Activated CD4-positive, alpha-beta T cell treated with anti-CD3 and anti-CD28 coated beads, Interleukin-2, Interleukin-6, amounts not matched to agents 100 ng/mL and 50 ng/mL, durations not matched to agents 16 hours and 8 hours (primary cell): ENCODE results near the gene SOD3.

ENCODE experiments used
- DNase-seq: peaks from one replicate; pipeline ENCODE4 v3.0.0-alpha.2; 2020

SOD3 gene

DNA sequence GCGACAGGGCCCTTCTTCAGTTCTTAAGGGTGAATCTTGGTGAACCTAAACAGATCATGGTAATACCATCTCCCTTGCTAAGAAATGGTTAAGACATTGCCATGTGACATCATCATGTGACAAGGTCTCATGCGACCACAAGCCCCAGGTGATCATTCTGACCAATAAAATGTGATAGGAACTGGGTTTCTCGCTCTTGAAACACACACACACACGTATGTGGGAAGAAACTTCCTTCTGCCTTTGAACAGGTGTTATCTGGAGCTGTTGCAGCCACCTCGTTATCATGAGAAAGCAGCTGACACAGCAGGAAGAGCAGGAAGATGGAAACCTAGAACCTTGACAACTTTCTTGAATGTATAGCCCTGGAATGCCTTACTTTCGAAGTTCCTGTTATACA is 10.2 kb downstream of the SOD3 start:
- no peak for DNase-seq

DNA sequence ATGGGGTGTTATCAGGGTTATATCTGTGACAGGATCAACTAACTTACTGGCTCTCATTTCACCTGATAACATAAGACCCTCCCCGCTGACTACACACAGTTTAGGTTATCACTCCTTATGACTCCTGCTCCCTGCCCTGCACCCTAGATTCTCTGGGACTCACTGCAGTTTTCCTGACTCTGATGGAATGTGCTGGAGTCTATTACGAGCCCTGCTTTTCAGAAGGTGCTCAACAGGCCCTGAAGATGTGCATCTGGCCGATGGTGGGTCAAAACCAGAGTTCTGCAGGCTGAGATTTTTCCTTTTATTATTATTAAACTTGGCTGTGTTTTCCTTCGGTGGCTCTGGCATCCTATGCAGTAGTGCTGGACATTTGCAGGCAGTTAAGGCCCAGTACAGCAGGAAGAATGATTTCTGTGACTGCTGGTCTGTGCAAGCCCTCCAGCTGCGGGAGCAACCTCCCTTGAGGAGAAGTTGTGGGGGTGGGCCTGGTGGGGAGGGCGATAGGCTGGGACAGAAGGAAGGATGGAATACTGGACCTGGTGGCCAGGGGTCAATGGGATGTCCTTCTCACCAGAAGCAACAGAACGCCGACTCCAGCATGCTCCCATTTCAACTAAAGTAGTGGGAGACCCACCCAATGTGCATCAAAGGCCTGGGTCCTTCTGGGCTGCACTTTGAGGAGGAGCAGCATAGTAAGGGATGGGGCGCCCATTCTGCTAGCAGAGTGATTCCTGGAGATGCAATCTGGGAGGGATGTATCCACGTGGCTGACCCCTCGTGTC is 11.0 kb downstream of the SOD3 start:
- DNase-seq, result no peak

DNA sequence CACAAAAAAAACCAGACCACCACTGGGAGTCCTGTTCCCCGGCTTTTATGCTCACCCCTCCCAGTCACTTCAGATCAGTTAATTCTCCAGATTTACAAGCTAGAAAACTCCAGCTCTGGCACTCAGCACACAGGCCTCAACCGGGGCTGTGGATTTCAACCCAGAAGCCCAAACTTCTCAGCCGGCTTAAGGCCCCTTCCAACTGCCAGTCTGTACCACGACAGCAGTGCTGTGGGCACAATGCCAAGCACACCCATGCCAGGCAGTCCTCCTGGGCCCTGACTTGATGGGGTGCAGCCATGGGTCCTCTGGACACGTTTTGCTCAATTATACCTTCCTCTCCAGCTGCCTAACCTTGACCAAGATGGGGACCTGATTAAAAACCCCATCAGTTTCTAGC is 12.2 kb downstream of the SOD3 start:
- no peak for DNase-seq

DNA sequence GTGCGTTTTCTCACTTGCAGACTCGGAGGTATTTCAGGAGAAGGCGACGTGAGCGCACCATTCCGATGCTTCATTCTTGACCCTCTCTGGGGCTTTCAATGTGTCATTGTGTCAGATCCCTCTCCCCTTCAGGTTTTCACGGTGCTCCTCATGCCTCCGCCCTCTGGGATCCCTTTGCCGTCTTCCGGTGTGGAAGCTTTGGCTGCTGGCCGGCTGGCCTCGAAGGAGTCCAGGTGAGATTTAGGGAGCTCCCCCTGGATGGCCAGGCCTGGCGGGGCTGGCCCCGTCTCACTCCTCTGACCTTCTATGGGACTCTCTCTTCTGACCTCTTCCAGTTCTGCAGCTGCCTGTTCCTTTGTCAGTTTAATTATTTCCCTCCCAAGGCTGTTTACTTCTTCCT is 12.9 kb downstream of the SOD3 start:
- no peak for DNase-seq

DNA sequence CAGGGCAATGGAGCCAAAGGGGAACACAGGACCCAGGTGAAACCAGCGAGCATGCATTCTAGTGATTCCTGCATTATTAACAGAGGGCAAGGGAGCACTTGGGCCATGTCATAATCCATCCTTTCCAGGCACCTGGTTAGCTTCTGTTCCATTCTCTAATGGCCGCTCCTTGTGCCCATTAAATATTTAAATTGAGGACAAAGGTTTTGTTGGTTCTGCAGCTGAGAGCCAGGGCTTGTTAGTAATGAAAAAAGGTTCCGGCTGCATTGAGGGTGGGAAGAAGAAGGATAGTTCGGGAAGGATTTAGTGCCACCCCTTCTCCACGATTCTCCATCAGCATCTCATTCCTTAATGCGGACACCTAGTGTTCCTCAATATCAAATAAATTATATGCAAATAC is 13.6 kb downstream of the SOD3 start:
- no peak for DNase-seq

DNA sequence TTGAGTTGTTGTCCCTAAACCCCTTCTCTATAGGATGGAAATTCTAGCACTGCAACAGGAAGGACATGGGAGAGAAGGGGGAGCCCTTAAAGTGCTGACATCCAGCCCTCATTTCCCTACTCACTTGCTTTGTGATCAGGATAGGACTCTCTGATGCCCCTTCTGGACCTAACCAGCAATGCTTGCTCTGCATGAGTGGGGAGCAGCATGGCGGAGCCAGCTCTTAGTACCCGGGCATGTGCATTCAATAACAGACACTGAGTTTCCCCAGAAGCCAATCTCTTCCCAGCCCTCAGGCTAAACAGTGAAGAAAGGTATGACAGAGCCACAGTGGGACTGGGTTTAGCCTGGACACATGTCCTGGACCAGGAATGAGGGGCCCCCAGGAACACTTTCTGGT is 14.0 kb downstream of the SOD3 start:
- no peak for DNase-seq

DNA sequence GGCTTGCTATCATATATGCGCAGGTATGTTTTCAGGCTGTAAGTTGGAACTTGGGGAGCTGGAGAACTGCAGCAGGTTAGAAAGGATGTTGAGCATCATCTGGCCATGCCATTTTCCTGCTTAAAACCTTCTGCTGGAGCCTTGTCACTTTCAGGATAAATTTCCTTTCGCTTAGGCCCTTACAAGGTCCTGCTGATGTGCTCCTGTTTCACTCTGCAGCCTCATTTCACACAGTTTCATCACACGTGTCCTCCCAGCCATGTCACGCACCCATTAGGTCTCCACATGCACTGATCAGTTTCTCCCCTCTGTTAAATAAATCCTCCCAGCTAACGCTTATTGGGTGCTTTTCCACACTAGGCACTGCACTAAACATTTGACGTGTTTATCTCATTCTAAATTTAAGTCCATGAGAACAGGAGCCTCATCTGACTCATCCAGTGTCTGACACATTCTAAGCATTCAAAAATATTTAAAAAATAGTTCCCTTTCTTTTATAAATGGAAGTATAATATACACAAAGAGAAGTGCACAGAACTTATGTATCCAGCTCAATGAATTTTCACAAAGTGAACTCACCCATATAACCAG is 14.5 kb downstream of the SOD3 start:
- no peak for DNase-seq

DNA sequence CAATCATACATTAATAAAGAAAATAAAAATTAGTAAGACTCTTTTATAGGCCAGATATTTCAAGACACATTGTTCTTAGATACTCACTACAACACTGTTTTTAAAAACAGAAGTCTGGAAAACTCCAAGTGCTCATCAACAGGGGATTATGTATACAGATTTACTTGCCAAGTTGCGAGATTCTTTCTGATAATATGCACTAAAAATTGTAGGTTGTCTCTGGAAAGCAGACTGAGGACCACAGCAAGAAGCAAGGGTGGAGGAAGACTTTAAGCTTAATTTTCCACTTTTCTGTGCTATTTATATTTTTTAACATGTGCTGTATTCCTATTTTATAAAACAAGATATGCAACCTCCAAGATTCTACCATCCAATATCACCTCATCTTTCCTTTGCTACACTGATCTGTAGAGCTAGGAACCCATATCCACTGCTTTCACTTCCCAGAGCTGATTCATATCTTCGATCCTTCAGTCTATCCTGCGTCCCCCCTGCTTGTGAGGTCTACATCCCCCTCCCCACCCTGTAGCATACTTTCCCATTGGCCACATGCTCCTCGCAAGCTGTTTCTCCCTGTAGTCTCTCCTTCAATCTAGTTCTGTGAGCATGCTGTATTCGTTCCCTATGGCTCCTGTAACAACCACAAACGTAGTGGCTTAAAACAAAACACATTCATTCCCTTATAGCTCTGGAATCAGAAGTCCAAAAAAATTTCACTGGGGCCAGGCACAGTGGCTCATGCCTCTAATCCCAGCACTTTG is 15.7 kb downstream of the SOD3 start:
- DNase-seq, result no peak

DNA sequence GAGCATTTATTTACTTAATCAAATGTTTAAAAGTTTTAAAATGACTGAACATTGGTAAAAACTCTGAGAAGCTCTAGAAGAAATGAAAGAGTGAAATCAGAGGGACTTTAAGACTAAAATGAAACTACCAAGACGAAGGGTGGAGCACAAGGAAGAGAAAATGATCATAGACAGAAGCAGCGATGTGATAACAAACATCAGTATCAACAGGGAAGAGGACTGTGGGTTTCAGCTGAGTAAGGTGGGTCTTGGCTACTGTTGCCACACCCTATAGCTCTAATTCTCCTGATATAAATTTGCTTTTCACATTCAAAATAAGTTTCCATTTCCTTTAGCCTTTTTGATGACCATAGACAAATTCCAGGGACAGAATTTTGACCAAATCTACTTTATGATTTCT is 18.4 kb downstream of the SOD3 start:
- no peak for DNase-seq

DNA sequence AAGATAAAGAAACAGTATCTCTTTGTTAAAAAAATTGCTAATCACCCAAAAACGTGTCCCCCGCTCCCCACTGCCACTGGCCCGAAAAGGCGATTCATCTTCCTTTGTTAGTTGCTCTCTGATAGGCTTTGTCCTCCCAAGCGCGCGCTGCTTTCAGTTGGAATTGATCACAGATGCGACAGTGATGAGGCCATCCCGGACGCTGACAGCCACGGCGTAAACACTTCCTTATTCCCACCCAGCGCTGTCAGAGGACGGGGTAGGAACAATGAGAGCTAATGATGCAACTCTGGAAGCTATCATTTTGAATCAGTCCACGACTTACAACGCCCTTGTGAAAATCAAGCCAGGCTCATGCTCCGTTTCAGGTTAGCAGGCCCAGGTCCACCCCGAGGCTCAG is 21.4 kb downstream of the SOD3 start:
- DNase-seq, result no peak

DNA sequence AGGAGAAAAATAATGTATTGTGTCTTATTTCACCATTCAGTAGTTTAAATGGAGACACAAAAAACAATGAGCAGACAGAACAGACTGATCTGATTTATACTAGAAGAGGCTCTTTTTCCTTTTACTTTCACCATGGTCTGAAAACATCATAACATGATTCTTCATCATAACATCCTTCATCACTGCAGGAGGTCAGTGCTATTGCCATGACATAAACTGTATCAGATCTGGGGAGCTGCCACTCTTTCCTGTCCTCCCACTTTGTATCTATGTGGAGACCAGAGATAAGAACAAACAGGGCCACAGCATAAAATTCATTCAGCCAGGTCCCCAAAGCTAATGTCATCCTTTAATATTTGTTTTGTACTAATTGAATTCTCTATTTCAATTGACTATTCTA is 25.2 kb downstream of the SOD3 start:
- no peak for DNase-seq

DNA sequence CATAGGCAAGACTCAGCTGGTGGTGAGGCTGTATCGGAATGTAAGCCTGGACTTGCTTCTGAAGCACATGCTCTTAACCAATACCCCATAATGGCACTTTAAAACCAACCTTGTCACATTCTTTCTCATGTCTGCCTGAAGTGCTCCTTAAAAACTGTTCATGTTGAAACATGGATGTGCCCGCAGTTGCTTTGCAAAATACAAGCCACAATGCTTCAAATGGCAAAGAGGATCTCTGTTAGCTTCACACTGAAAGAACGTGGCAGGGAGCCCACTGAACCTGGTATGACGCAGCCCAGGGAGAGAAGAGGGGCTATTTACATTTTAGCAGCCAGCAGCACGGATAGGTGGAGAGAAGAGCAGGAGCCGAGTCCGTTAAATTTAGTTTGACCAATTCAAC is 29.3 kb downstream of the SOD3 start:
- no peak for DNase-seq

DNA sequence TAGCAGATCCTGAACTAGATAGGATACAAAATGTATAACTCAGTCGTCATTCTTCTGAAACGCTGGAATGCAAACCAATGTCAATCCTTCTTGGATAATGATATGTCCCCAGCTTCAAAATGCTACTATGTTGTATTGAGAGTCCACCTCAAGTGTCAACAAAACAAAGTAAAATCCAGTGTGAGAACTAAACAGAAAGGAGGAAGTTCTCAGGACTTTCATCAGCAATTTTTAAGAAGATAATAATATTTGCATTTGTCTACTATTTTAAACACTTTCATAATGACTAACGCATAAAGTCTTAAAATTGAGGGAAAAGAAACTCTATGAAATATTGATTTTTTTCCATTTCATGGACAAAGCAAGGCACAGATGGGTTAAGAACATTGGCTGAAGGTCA is 36.3 kb downstream of the SOD3 start:
- DNase-seq, result no peak

DNA sequence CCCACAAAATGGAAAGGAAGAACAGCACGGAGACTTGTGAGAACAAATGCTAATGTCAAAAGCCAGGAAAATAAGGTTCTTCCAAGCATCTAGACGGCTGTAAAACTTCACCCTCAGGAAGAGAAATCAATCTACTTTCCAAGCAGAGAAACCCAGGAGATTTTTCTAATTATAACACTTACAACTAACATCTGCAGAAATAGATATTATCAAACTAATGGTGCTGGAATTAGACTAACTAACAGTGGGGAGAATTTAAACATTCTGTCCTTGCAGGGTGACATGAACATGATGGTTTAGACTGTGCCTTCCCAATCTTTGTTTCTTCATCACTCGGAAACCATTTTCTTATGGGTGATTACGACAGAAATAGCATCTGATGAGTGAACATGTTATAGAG is 40.3 kb downstream of the SOD3 start:
- no peak for DNase-seq

DNA sequence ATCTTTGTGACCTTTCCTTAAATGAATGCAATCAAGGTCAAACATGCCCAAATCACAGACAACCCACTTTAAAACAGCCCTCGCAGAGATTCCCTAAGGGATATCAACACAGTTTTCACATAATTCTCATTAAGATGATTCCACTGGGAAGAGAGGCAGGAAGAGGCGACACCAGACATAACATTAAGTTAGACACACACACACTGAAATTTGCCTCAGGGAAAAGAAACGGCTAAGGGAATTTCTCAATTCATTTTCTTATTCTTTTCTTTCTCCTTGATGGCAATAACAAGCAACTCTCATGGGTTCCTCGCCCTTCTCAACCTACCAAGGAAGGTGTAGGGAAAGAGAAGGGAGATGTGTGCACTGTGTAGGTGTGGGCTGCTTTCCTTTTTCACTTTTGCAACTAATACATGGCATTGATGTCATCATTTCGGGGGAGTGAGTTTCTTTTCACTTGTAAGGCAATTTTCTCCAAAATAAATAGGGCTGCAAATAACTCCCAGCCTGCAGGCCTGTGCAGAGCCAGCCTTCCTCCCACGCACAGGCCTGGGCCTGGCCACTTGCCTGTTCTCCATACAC is 41.4 kb downstream of the SOD3 start:
- no peak for DNase-seq

DNA sequence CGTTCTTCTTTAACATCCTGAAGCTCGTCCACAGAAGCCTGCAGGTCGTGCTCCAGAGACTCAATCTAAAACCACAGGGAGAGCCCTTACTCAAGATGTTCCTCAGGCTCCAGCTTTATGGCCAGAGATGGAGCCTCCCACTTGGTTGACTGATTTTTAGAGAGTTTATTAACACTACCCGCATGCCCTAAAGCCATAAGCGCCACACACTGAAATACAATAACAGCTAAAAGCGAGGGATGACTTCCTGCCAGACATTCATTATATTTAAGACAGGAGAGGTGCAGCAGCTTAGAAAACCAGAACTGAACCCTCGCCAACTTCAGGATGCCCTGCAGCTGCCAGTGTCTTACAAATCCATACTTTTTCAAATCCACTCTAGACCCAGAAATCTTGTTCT is 42.0 kb downstream of the SOD3 start:
- no peak for DNase-seq

DNA sequence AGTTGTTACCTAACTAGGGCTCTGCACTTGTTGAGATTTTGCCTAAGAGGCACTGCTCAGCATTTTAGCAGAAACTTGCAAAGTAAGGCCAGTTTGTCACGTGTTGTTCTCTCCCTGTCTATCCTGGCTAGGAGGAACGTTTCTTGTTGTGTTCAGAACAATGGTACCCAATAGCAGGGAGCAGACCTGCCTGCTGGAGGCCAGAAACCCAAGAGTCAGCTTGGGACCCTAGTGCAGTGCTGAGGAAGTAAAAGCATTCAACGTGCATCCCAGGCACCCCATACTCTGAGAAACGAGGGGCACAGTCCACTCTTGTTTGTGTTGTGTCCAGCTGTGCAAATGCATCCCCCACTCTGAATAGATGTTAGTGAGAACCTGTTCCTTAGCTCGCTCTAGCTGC is 42.4 kb downstream of the SOD3 start:
- DNase-seq, result no peak

DNA sequence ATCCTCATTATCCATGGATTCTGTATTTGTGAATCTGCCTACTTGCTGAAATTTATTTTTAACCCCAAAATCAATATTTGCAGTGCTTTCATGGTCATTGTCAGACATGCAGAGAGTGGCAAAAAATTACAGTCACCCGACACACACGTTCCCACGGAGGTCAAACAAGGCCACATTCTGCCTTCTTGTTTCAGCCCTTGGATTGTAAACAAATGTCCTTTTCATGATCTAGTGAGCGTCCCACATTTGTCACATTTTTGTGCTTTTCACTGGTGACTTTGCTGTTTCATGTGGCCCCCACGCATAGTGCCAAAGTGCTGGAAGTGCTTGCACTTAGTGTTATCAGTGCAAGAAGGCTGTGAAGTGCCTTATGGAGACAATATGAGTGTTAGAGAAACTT is 45.0 kb downstream of the SOD3 start:
- DNase-seq, result no peak

DNA sequence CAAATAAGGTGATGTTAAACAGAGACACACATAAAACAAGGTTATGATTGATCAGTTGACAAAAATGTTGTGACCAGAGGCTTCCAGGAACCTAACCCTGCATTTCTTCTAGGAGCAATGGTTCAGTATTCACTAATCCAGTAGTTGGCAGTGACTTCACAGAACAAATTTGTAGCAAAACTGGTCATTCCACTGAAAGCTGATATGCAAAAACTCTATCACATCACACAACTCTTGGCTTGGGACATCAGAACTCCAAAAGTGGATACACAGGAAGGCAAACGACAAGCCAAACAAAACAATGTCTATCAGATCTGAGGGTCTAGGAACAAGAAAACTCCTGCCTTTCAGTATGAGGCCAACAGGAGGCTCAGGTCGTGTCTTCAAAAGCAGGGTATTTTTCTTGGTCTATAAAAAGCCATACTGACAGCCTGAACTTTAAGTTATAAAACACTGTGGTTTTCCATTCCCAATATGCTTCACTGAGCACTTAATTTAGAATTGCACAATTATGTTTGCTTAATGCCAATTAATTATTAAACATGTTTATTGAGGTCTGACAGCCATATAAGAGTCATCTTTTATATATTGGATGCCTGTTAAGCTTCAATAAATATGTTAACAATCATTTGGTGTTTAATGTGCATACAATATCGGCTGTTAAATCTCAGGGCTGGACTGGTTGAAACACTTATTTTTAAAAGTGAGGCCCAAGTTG is 45.6 kb downstream of the SOD3 start:
- no peak for DNase-seq

DNA sequence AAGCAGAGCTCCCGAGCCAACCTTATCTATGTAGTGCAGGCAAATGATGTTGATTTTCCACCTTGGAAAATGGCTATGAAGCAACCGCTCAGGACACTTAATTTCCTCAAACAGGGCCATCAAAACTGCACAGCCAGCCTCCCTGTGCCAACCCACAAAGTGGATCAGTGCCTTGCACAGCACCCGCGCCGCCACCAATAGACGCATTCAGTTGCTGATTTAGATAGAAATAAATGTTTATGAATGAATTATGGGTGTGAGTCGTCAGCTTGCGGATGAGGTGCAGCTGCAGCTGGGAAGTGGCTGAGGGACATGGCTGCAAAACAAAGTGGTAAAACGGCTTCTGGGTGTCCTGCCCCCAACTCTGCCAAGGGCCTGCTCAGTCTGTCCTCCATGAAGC is 47.0 kb downstream of the SOD3 start:
- DNase-seq, result no peak

DNA sequence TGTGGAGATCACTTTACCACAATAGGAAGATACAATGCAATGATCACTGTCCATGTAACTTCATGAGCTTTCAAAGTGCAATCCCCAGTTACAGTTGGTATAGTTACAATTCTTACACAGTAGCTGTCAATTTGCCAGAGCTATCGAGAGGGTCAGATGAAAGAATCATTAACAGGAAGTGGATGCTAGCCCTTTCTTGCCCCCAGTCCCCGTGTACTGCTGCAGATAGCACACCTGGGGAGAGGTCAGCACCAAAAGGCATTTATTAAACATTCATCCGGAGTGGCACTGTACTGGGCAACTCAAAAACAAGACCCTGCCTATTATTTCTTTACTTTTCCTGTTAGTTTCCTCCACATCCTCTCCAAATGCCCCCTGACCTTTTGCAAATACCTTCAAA is 47.7 kb downstream of the SOD3 start:
- no peak for DNase-seq

DNA sequence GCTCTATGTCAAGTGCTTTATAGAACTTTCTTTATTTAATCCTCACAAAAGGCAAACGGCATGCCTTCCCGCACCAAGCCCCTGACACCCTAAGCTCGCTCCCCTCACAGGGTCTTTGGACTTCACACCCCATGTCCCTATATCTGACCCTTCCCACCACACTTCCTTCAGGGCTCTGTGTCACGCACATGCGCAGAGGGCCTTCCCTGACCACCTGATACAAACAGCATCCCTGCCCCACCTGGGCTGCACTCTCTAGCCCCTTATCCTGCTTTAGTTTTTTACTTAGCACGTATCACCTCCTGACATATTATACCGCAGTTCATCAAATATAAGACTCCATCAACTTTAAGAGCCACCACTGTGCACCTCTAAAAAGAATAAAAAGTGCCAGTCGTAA is 49.8 kb downstream of the SOD3 start:
- no peak for DNase-seq

DNA sequence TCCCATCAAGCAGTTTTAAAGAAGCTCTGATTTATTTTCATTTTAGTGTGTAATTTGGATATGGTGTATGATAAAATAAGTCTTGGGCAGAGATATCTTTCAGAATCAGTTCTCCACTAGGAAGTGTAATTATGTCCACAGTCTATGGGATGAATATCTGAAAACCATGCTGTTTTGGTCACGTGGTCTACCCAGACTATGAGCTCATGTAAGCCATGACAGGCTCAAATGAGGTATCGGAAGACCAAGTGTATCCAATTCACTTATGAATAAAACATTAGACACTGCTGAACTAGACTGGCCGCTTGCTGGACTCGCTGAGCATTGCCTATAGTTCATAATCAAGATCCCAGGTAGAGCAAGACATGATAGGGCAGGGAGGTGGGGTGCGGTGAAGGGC is 50.5 kb downstream of the SOD3 start:
- DNase-seq, result no peak
